Activated naive CD8-positive, alpha-beta T cell treated with anti-CD3 and anti-CD28 coated beads for 36 hours (primary cell): ENCODE measurements around the gene KRTAP22-1. TPM values are rescaled to one million over a fixed set of nuclear protein-coding genes. Genes with fewer than 3 reads are reported as not detected.

Source experiments
- total RNA-seq, 2 experiments: library from RNA; stranded (reverse); gene quantifications; one replicate each; pipeline ENCODE4 v1.2.3, GENCODE V29; 2021

KRTAP22-1 gene
- total RNA-seq, 2 experiments from 2014 or later, result not detected

Other genes with a start within 250 kb of the KRTAP22-1 start
- not detected for gene KRTAP13-2, start 228.8 kb upstream of the KRTAP22-1 start, total RNA-seq
- not detected for gene KRTAP13-1, start 205.1 kb upstream of the KRTAP22-1 start, total RNA-seq
- not detected for gene KRTAP13-3, start 175.2 kb upstream of the KRTAP22-1 start, total RNA-seq
- not detected for gene KRTAP13-4, start 170.9 kb upstream of the KRTAP22-1 start, total RNA-seq
- not detected for gene KRTAP15-1, start 160.8 kb upstream of the KRTAP22-1 start, total RNA-seq
- not detected for gene KRTAP19-1, start 120.7 kb upstream of the KRTAP22-1 start, total RNA-seq
- gene KRTAP19-2, start 113.7 kb upstream of the KRTAP22-1 start, total RNA-seq, result not detected
- not detected for gene KRTAP19-3, start 109.1 kb upstream of the KRTAP22-1 start, total RNA-seq
- not detected for gene KRTAP19-4, start 103.9 kb upstream of the KRTAP22-1 start, total RNA-seq
- not detected for gene KRTAP19-5, start 98.9 kb upstream of the KRTAP22-1 start, total RNA-seq
- not detected for gene KRTAP19-6, start 59.2 kb upstream of the KRTAP22-1 start, total RNA-seq
- gene KRTAP19-7, start 39.8 kb upstream of the KRTAP22-1 start, total RNA-seq, result not detected
- gene KRTAP22-2, start 10.7 kb upstream of the KRTAP22-1 start, total RNA-seq, result not detected
- not detected for gene KRTAP6-3, start 8.6 kb upstream of the KRTAP22-1 start, total RNA-seq
- gene KRTAP6-2, start 2.2 kb upstream of the KRTAP22-1 start, total RNA-seq, result not detected
- not detected for gene KRTAP6-1, start 12.8 kb downstream of the KRTAP22-1 start, total RNA-seq
- not detected for gene KRTAP20-1, start 15.3 kb downstream of the KRTAP22-1 start, total RNA-seq
- gene KRTAP20-4, start 19.5 kb downstream of the KRTAP22-1 start, total RNA-seq, result not detected
- not detected for gene KRTAP20-2, start 34.1 kb downstream of the KRTAP22-1 start, total RNA-seq
- not detected for gene KRTAP20-3, start 41.8 kb downstream of the KRTAP22-1 start, total RNA-seq
- not detected for gene KRTAP21-3, start 117.7 kb downstream of the KRTAP22-1 start, total RNA-seq
- not detected for gene KRTAP21-2, start 146.2 kb downstream of the KRTAP22-1 start, total RNA-seq
- gene KRTAP21-1, start 154.3 kb downstream of the KRTAP22-1 start, total RNA-seq, result not detected
- not detected for gene KRTAP8-1, start 212.2 kb downstream of the KRTAP22-1 start, total RNA-seq
- not detected for gene KRTAP7-1, start 228.7 kb downstream of the KRTAP22-1 start, total RNA-seq